HG03175 (cell line): Measurements from ENCODE around the gene NPTX1.

Experiments used
- ATAC-seq: cut with Tn5 transposase; IDR thresholded peaks from one replicate; pipeline ENCODE4 v1.9.1; 2021; ENCODE audit warnings: mild to moderate bottlenecking, moderate library complexity; ENCODE audit not compliant: unreplicated experiment

The NPTX1 gene

GRCh38 chr17:80463784-80464400, 12.5 kb downstream of the NPTX1 start:
- no peak for ATAC-seq

GRCh38 chr17:80461528-80462160, 14.8 kb downstream of the NPTX1 start:
- no peak for ATAC-seq

- ATAC-seq, result no peak
Observed at GRCh38 chr17:80460429-80460834, 16.0 kb downstream of the NPTX1 start.

- no peak for ATAC-seq
Observed at GRCh38 chr17:80459234-80459633, 17.2 kb downstream of the NPTX1 start.

- ATAC-seq, result no peak
Observed at GRCh38 chr17:80458016-80458415, 18.4 kb downstream of the NPTX1 start.

GRCh38 chr17:80457236-80457856, 19.1 kb downstream of the NPTX1 start:
- ATAC-seq, result no peak

- no peak for ATAC-seq
Observed at GRCh38 chr17:80456465-80457235, 19.8 kb downstream of the NPTX1 start.

- no peak for ATAC-seq
Observed at GRCh38 chr17:80455784-80456183, 20.6 kb downstream of the NPTX1 start.

- ATAC-seq, result no peak
Observed at GRCh38 chr17:80455336-80455710, 21.1 kb downstream of the NPTX1 start.

- peak; percentile 91 for ATAC-seq
Observed at GRCh38 chr17:80454557-80455335, 21.7 kb downstream of the NPTX1 start.

GRCh38 chr17:80453998-80454556, 22.3 kb downstream of the NPTX1 start:
- ATAC-seq, result no peak

- no peak for ATAC-seq
Observed at GRCh38 chr17:80453126-80453997, 23.0 kb downstream of the NPTX1 start.

GRCh38 chr17:80452173-80452915, 24.1 kb downstream of the NPTX1 start:
- no peak for ATAC-seq

GRCh38 chr17:80451104-80451775, 25.2 kb downstream of the NPTX1 start:
- no peak for ATAC-seq

GRCh38 chr17:80449930-80450576, 26.4 kb downstream of the NPTX1 start:
- ATAC-seq, result no peak

GRCh38 chr17:80449194-80449929, 27.0 kb downstream of the NPTX1 start:
- ATAC-seq, result no peak

- no peak for ATAC-seq
Observed at GRCh38 chr17:80447790-80448189, 28.6 kb downstream of the NPTX1 start.
